Measurements from ENCODE around the gene TMEM204.

GRCh38 chr16:1580956-1581355, 47.5 kb downstream of the TMEM204 start:
- TF ChIP-seq, protein P1, sequence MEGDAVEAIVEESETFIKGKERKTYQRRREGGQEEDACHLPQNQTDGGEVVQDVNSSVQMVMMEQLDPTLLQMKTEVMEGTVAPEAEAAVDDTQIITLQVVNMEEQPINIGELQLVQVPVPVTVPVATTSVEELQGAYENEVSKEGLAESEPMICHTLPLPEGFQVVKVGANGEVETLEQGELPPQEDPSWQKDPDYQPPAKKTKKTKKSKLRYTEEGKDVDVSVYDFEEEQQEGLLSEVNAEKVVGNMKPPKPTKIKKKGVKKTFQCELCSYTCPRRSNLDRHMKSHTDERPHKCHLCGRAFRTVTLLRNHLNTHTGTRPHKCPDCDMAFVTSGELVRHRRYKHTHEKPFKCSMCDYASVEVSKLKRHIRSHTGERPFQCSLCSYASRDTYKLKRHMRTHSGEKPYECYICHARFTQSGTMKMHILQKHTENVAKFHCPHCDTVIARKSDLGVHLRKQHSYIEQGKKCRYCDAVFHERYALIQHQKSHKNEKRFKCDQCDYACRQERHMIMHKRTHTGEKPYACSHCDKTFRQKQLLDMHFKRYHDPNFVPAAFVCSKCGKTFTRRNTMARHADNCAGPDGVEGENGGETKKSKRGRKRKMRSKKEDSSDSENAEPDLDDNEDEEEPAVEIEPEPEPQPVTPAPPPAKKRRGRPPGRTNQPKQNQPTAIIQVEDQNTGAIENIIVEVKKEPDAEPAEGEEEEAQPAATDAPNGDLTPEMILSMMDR (IDR thresholded peaks at IDR 0.05), result no peak
- no peak for TF ChIP-seq POLR2A (IDR thresholded peaks at IDR 0.05)

Data from lower leg skin (tissue), 3 donors.